Heart left ventricle (tissue), 13 donors: ENCODE measurements around the gene SEC14L1.

Experiments used
- CTCF ChIP-seq, 12 donors: fragments of 200-600 bp; sonication (generic) in 4 of 12; IDR thresholded peaks; one replicate each; pipeline versions ENCODE4 v1.5.0 to v1.8.0; 2018 to 2022; ENCODE audit warnings: antibody characterized with exemption in 12 of 12, mild to moderate bottlenecking in 5 of 12
- POLR2A ChIP-seq, 2 donors: fragments of 450-650 bp; IDR thresholded peaks; one replicate each; pipeline ENCODE4 v1.6.1; 2017; ENCODE audit warnings: antibody characterized with exemption in 2 of 2, mild to moderate bottlenecking in 2 of 2, moderate library complexity in 2 of 2
- donor health status: ischemic (EF 13 %, LVEDD 7.1; RV severe dilation, severe dysfunction).
- donor health status: DM: no; HTN: yes; CAD: no.
- donor health status: DM: no; HTN: no; CAD: no.
- donor health status: ischemic (EF 25% LVEDD 6.9; RV normal size, moderate dysfunction).
- donor health status: ischemic (EF 25% LVEDD 5.7; RV mildly dilated, moderate dysfunction).
- donor health status: ischemic (EF 35%, LVEDD 5.7; RV mildly dilated, moderate dysfunction).
- donor health status: nonischemic (EF 11% LVEDD 7.7; RV severe dilation, severe dysfunction).
- donor health status: DM: yes; HTN: yes; CAD: no.
- donor health status: PGD.
- donor health status: ischemic (EF 29% LVEDD 5.4; RV normal size, mild dysfunction).
- donor health status: nonischemic (EF 23%, LVEDD 6.1; RV moderate dilation, normal function).

DNA sequence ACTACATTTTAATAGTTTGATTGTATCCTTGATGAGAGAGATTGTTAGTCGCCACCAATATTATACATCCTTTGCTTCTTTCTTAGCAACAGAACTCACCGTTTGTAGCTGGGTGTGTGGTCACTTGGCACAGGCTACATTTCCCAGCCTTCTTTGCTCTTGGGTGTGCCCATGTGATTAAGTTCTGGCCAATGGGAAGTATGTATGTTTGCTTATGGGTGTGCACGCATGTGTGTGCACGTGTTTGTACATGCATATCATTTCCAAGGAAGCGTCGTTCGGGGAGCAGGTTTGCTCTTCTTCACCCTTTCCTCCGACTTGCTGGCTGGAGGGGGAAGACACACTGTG lies 4.4 kb upstream of the SEC14L1 start:
- TF ChIP-seq POLR2A (IDR thresholded peaks at IDR 0.05) (no peak), CTCF (IDR thresholded peaks at IDR 0.05) (no peak)
